Measurements from ENCODE around the gene MVP.

Gene MVP

DNA sequence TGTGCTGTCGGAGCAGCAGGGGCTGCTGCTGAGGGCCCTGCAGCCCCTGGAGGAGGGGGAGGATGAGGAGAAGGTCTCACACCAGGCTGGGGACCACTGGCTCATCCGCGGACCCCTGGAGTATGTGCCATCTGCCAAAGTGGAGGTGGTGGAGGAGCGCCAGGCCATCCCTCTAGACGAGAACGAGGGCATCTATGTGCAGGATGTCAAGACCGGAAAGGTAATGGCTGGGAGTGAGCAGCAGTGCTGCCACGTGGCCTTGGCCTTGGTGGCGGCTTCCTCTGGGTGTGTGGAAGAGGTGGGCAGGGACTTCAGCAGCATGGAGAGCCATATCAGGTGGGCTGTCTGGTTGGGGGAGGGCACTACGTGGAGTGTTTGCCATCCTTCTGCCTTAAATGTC lies 20.0 kb downstream of the MVP start:
- TF ChIP-seq, protein P1, sequence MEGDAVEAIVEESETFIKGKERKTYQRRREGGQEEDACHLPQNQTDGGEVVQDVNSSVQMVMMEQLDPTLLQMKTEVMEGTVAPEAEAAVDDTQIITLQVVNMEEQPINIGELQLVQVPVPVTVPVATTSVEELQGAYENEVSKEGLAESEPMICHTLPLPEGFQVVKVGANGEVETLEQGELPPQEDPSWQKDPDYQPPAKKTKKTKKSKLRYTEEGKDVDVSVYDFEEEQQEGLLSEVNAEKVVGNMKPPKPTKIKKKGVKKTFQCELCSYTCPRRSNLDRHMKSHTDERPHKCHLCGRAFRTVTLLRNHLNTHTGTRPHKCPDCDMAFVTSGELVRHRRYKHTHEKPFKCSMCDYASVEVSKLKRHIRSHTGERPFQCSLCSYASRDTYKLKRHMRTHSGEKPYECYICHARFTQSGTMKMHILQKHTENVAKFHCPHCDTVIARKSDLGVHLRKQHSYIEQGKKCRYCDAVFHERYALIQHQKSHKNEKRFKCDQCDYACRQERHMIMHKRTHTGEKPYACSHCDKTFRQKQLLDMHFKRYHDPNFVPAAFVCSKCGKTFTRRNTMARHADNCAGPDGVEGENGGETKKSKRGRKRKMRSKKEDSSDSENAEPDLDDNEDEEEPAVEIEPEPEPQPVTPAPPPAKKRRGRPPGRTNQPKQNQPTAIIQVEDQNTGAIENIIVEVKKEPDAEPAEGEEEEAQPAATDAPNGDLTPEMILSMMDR (IDR thresholded peaks at IDR 0.05; ENCODE audit: insufficient read depth, missing control alignments) = no peak
- DNase-seq (ENCODE audit: insufficient read length, low spot score) = no peak
- FAIRE-seq = no peak

DNA sequence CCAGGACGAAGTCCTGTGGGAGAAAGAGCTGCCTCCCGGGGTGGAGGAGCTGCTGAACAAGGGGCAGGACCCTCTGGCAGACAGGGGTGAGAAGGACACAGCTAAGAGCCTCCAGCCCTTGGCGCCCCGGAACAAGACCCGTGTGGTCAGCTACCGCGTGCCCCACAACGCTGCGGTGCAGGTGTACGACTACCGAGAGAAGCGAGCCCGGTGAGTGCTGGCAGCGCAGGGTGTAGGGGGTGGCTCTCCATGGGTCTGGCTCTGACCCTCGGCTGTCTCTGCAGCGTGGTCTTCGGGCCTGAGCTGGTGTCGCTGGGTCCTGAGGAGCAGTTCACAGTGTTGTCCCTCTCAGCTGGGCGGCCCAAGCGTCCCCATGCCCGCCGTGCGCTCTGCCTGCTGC lies 21.4 kb downstream of the MVP start:
- TF ChIP-seq, protein P1 (IDR thresholded peaks at IDR 0.05; ENCODE audit: insufficient read depth, missing control alignments) = no peak
- no peak for FAIRE-seq
- no peak for DNase-seq (ENCODE audit: insufficient read length, low spot score)

GRCh38 chr16:29842732-29843346 lies 22.6 kb downstream of the MVP start:
- TF ChIP-seq, protein P1 (IDR thresholded peaks at IDR 0.05; ENCODE audit: insufficient read depth, missing control alignments) = no peak
- FAIRE-seq (no peak), DNase-seq (ENCODE audit: insufficient read length, low spot score) (no peak)

DNA sequence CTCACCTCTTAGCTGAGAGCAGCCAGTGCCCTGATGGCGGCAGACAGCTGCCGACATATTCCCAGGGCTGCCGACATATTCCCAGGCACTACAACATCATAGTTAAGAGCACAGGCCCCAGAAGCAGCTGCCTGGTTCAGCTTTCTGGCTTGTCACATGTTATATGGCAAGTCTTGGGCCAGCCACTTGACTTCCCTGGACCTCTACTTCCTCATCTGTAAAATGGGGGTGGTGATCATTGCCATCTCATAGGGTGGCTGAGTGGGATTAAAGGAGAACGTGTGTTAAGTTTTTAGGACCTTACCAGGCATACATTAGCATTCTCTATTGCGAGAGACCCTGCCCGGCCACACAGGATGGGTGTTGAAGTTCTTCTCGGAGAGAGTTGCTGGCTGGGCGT lies 23.7 kb downstream of the MVP start:
- FAIRE-seq (no peak), DNase-seq (ENCODE audit: insufficient read length, low spot score) (no peak)
- TF ChIP-seq, protein P1 (IDR thresholded peaks at IDR 0.05; ENCODE audit: insufficient read depth, missing control alignments) = no peak

GRCh38 chr16:29844575-29845331 lies 24.5 kb downstream of the MVP start:
- TF ChIP-seq, protein P1 (IDR thresholded peaks at IDR 0.05; ENCODE audit: insufficient read depth, missing control alignments) = no peak
- DNase-seq (ENCODE audit: insufficient read length, low spot score) (no peak), FAIRE-seq (no peak)

- no peak for FAIRE-seq
- TF ChIP-seq, protein P1 (IDR thresholded peaks at IDR 0.05; ENCODE audit: insufficient read depth, missing control alignments) = no peak
Observed at GRCh38 chr16:29845656-29846055, 25.4 kb downstream of the MVP start.

More at GRCh38 chr16:29845656-29846055, 25.4 kb downstream of the MVP start:
- no peak for DNase-seq (ENCODE audit: insufficient read length, low spot score)
